Uterus (tissue), 2 donors: ENCODE results near the gene RPGRIP1L.

Source experiments
- POLR2A ChIP-seq, 2 donors: fragments of 450-650 bp; IDR thresholded peaks; one replicate each; pipeline ENCODE4 v1.6.1; 2016; ENCODE audit warnings: antibody characterized with exemption in 2 of 2, mild to moderate bottlenecking in 1 of 2, moderate library complexity in 1 of 2
- TF ChIP-seq, protein P1 (sequence below), 4 experiments: fragments of 200-600 bp in 2 of 4; fragments of 450-650 bp in 2 of 4; sonication (generic) in 2 of 4; IDR thresholded peaks; one replicate each; pipeline ENCODE4 v1.5.1; 2016 to 2019; ENCODE audit warnings: antibody characterized with exemption in 4 of 4, mild to moderate bottlenecking in 2 of 4, moderate library complexity in 1 of 4

DNA sequence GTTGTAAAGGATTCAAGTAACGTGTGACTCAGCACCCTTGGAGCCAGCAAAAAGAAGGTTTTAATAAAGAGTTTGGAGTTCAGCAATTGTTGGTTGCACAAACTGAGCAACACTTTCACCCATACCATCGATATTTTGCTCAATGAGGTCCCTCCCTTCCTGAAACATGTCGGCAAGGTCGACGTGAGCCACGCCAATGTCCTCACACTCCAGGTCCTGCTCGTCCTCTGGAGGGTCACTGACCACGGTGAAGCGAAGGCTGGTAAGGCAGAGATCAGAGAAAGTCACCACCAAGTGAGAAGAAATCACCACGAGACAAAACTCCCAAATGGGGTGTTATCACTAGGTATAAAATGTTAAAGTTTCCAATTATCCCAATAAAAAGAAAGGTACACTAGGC, 98.3 kb downstream of the RPGRIP1L start:
- TF ChIP-seq, protein P1, sequence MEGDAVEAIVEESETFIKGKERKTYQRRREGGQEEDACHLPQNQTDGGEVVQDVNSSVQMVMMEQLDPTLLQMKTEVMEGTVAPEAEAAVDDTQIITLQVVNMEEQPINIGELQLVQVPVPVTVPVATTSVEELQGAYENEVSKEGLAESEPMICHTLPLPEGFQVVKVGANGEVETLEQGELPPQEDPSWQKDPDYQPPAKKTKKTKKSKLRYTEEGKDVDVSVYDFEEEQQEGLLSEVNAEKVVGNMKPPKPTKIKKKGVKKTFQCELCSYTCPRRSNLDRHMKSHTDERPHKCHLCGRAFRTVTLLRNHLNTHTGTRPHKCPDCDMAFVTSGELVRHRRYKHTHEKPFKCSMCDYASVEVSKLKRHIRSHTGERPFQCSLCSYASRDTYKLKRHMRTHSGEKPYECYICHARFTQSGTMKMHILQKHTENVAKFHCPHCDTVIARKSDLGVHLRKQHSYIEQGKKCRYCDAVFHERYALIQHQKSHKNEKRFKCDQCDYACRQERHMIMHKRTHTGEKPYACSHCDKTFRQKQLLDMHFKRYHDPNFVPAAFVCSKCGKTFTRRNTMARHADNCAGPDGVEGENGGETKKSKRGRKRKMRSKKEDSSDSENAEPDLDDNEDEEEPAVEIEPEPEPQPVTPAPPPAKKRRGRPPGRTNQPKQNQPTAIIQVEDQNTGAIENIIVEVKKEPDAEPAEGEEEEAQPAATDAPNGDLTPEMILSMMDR (IDR thresholded peaks at IDR 0.05): no peak
- TF ChIP-seq POLR2A (IDR thresholded peaks at IDR 0.05): no peak
